Stimulated activated CD4-positive, alpha-beta T cell treated with anti-CD3 and anti-CD28 coated beads, Interleukin-4, amount 100 ng/mL, for 48 hours (primary cell): ENCODE results near the gene LGALS16.
"Not testable (repeated sequence)": the region's sequence is repeated elsewhere in the genome, so short reads cannot be mapped to it uniquely, and the experiment has no call there.

Source experiments
- DNase-seq, 2 donors: peaks; one replicate each; pipeline ENCODE4 v3.0.0-alpha.2; 2020; ENCODE audit warnings: low read depth in 2 of 2

Gene LGALS16

GRCh38 chr19:39655613-39656012 lies at the start of gene LGALS16:
TSS of gene LGALS16 (plus strand) at chr19:39655913. CDS start at chr19:39655962, 49 bp downstream.
- DNase-seq = no peak

- DNase-seq = no peak
Observed at GRCh38 chr19:39607021-39607420, 48.7 kb upstream of the LGALS16 start.

GRCh38 chr19:39607561-39607960 lies 48.2 kb upstream of the LGALS16 start:
- no peak for DNase-seq

GRCh38 chr19:39613597-39613996 lies 42.1 kb upstream of the LGALS16 start:
- no peak for DNase-seq

GRCh38 chr19:39617745-39618144 lies 38.0 kb upstream of the LGALS16 start:
- no peak for DNase-seq

- DNase-seq = no peak
Observed at GRCh38 chr19:39623946-39624345, 31.8 kb upstream of the LGALS16 start.

- not testable (repeated sequence) for DNase-seq
Observed at GRCh38 chr19:39627631-39628030, 28.1 kb upstream of the LGALS16 start.

- DNase-seq = no peak
Observed at GRCh38 chr19:39631178-39631577, 24.5 kb upstream of the LGALS16 start.

- DNase-seq = no peak
Observed at GRCh38 chr19:39631626-39632025, 24.1 kb upstream of the LGALS16 start.

GRCh38 chr19:39637891-39638290 lies 17.8 kb upstream of the LGALS16 start:
- DNase-seq = no peak

- DNase-seq = no peak
Observed at GRCh38 chr19:39641773-39642172, 13.9 kb upstream of the LGALS16 start.

- no peak for DNase-seq
Observed at GRCh38 chr19:39643591-39643990, 12.1 kb upstream of the LGALS16 start.

- DNase-seq = peak; percentile 10 to 11
Observed at GRCh38 chr19:39645800-39646411, 9.8 kb upstream of the LGALS16 start.

GRCh38 chr19:39647918-39648317 lies 7.8 kb upstream of the LGALS16 start:
- DNase-seq = no peak

- DNase-seq = no peak
Observed at GRCh38 chr19:39659791-39660190, 4.1 kb downstream of the LGALS16 start.

- DNase-seq = no peak
Observed at GRCh38 chr19:39660661-39661060, 4.9 kb downstream of the LGALS16 start.

- DNase-seq = no peak
Observed at GRCh38 chr19:39661565-39661964, 5.9 kb downstream of the LGALS16 start.

GRCh38 chr19:39669860-39670259 lies 14.1 kb downstream of the LGALS16 start:
- DNase-seq = not testable (repeated sequence)

GRCh38 chr19:39670998-39671397 lies 15.3 kb downstream of the LGALS16 start:
- no peak for DNase-seq

- peak in 1 of 2 donors; percentile 34 for DNase-seq
Observed at GRCh38 chr19:39671739-39672363, 16.1 kb downstream of the LGALS16 start.

- no peak for DNase-seq
Observed at GRCh38 chr19:39672473-39672872, 16.8 kb downstream of the LGALS16 start.

GRCh38 chr19:39673862-39674261 lies 18.1 kb downstream of the LGALS16 start:
- DNase-seq = not testable (repeated sequence)

GRCh38 chr19:39676004-39676403 lies 20.3 kb downstream of the LGALS16 start:
- DNase-seq = no peak
